H1 (cell line): ENCODE results near the gene STX8. TPM values are rescaled to one million over a fixed set of nuclear protein-coding genes. Genes with fewer than 3 reads are reported as not detected.

ENCODE experiments used
- CTCF ChIA-PET: fragments of 300-600 bp; sonication (Branson Sonifier 250); formaldehyde crosslinking; loops from one replicate; lab custom pipeline; 2021; ENCODE audit not compliant: partially characterized antibody; lab: Charles Lee
- POLR2A ChIA-PET: fragments of 300-600 bp; sonication (Branson Sonifier 250); formaldehyde crosslinking; loops from one replicate; lab custom pipeline; 2021; ENCODE audit warnings: inconsistent platforms; ENCODE audit not compliant: partially characterized antibody; lab: Charles Lee
- DNase-seq, 2 experiments: peaks; one replicate each; pipeline versions ENCODE4 v3.0.0 to v3.0.0-alpha.2; 2010 to 2022; ENCODE audit warnings: low spot score in 2 of 2, low read depth in 1 of 2, mixed read lengths in 1 of 2
- FAIRE-seq: peaks from 2 replicates; lab custom pipeline; 2011; peaks lifted over from hg19 to GRCh38; lab: Jason Lieb, UNC
- H2AFZ ChIP-seq: 2 replicates; pipeline ENCODE4 v1.8.1; 2012; ENCODE audit warnings: low read length, inconsistent platforms
- H2AK5ac ChIP-seq: 2 replicates; pipeline ENCODE4 v1.6.1; 2013; ENCODE audit warnings: low read depth, low read length
- H2BK120ac ChIP-seq: replicated peaks from 2 replicates; pipeline ENCODE3; 2013; ENCODE audit warnings: low read depth, low read length, inconsistent platforms
- H2BK12ac ChIP-seq: 2 replicates; pipeline ENCODE4 v1.6.1; 2013; ENCODE audit warnings: low read depth, low read length
- H2BK15ac ChIP-seq: 2 replicates; pipeline ENCODE4 v1.6.1; 2013; ENCODE audit warnings: low read length
- H2BK20ac ChIP-seq: 2 replicates; pipeline ENCODE4 v1.6.1; 2013; ENCODE audit warnings: low read length
- H2BK5ac ChIP-seq: 2 replicates; pipeline ENCODE4 v1.6.1; 2013; ENCODE audit warnings: low read depth, low read length
- H3K14ac ChIP-seq: 2 replicates; pipeline ENCODE4 v1.6.1; 2013; ENCODE audit warnings: inconsistent platforms; ENCODE audit not compliant: insufficient read length
- H3K18ac ChIP-seq: 2 replicates; pipeline ENCODE4 v1.6.1; 2013; ENCODE audit warnings: low read length; ENCODE audit errors: extremely low read depth
- H3K23ac ChIP-seq: 2 replicates; pipeline ENCODE4 v1.6.1; 2013; ENCODE audit warnings: inconsistent platforms; ENCODE audit not compliant: insufficient read length
- H3K23me2 ChIP-seq: 2 replicates; pipeline ENCODE4 v1.6.1; 2013; ENCODE audit warnings: low read depth, low read length
- H3K27ac ChIP-seq: 2 replicates; pipeline ENCODE4 v1.6.1; 2011; ENCODE audit warnings: low read depth, low read length, inconsistent platforms
- H3K27me3 ChIP-seq, 4 experiments: replicated peaks in 1 of 4; 1 replicate in 1 of 4; 2 replicates in 3 of 4; pipeline versions ENCODE4 v1.6.1 to v1.8.1; 2011 to 2013; ENCODE audit warnings: low read length in 3 of 4, mild to moderate bottlenecking in 3 of 4, inconsistent platforms in 2 of 4, mixed read lengths in 2 of 4, moderate library complexity in 1 of 4; ENCODE audit not compliant: control insufficient read depth in 3 of 4, insufficient read depth in 3 of 4; ENCODE audit errors: extremely low read depth in 1 of 4
- H3K36me3 ChIP-seq, 4 experiments: 2 replicates each; pipeline versions ENCODE4 v1.6.1 to v1.8.1; 2011 to 2013; ENCODE audit warnings: mild to moderate bottlenecking in 4 of 4, low read length in 3 of 4, moderate library complexity in 2 of 4, control low read depth in 1 of 4, inconsistent platforms in 1 of 4; ENCODE audit not compliant: insufficient read depth in 4 of 4, control insufficient read depth in 2 of 4
- H3K4ac ChIP-seq: replicated peaks from 2 replicates; pipeline ENCODE3; 2013; ENCODE audit warnings: low read length, low read depth, mixed read lengths, inconsistent platforms; ENCODE audit not compliant: insufficient read length
- H3K4me1 ChIP-seq, 4 experiments: replicated peaks in 1 of 4; 1 replicate in 1 of 4; 2 replicates in 3 of 4; pipeline versions ENCODE4 v1.6.1 to v1.8.1; 2011 to 2013; ENCODE audit warnings: low read length in 3 of 4, inconsistent platforms in 2 of 4, mixed read lengths in 1 of 4; ENCODE audit not compliant: insufficient read depth in 4 of 4, control insufficient read depth in 3 of 4
- H3K4me2 ChIP-seq, 2 experiments: 2 replicates each; pipeline versions ENCODE4 v1.6.1 to v1.8.1; 2011 to 2013; ENCODE audit warnings: low read depth in 2 of 2, low read length in 2 of 2, control low read depth in 1 of 2, inconsistent platforms in 1 of 2, mild to moderate bottlenecking in 1 of 2; ENCODE audit not compliant: insufficient read depth in 1 of 2
- H3K4me3 ChIP-seq, 4 experiments: fragments of 200-600, 300-600 bp in 1 of 4; sonication (generic), shearing (Covaris generic), sonication (Bioruptor Twin) in 1 of 4; 2 replicates each; pipeline versions ENCODE4 v1.5.1 to v1.8.1; 2011 to 2016; ENCODE audit warnings: low read length in 4 of 4, low read depth in 3 of 4, control low read depth in 2 of 4, inconsistent platforms in 2 of 4, mild to moderate bottlenecking in 2 of 4, mixed read lengths in 1 of 4, moderate library complexity in 1 of 4; ENCODE audit not compliant: insufficient read depth in 2 of 4; ENCODE audit errors: extremely low read depth in 1 of 4
- H3K56ac ChIP-seq: replicated peaks from 2 replicates; pipeline ENCODE3; 2013; ENCODE audit warnings: low read depth, mild to moderate bottlenecking, mixed read lengths, low read length, inconsistent platforms; ENCODE audit not compliant: insufficient read length
- H3K79me1 ChIP-seq: 2 replicates; pipeline ENCODE4 v1.6.1; 2013; ENCODE audit warnings: low read depth, low read length, control low read depth
- H3K79me2 ChIP-seq, 2 experiments: 2 replicates each; pipeline versions ENCODE4 v1.6.1 to v1.8.1; 2012 to 2013; ENCODE audit warnings: low read length in 2 of 2, mild to moderate bottlenecking in 2 of 2, inconsistent platforms in 1 of 2; ENCODE audit not compliant: insufficient read depth in 2 of 2, control insufficient read depth in 1 of 2
- H3K9ac ChIP-seq, 4 experiments: replicated peaks in 1 of 4; 1 replicate in 1 of 4; 2 replicates in 3 of 4; pipeline versions ENCODE4 v1.6.1 to v1.8.1; 2011 to 2013; ENCODE audit warnings: low read depth in 3 of 4, low read length in 3 of 4, control low read depth in 2 of 4, mild to moderate bottlenecking in 2 of 4, moderate library complexity in 2 of 4, inconsistent platforms in 1 of 4; ENCODE audit errors: extremely low read depth in 1 of 4
- H3K9me3 ChIP-seq, 2 experiments: 2 replicates each; pipeline versions ENCODE4 v1.6.1 to v1.8.1; 2012 to 2013; ENCODE audit warnings: mild to moderate bottlenecking in 2 of 2, moderate library complexity in 2 of 2, control low read depth in 1 of 2, inconsistent platforms in 1 of 2, low read depth in 1 of 2, low read length in 1 of 2, mixed read lengths in 1 of 2; ENCODE audit not compliant: insufficient read depth in 2 of 2
- H4K20me1 ChIP-seq, 2 experiments: replicated peaks in 1 of 2; 2 replicates each; pipeline versions ENCODE3 to v1.8.1; 2011 to 2013; ENCODE audit warnings: inconsistent platforms in 2 of 2, low read length in 2 of 2, mild to moderate bottlenecking in 1 of 2; ENCODE audit not compliant: insufficient read depth in 2 of 2, control insufficient read depth in 1 of 2
- H4K5ac ChIP-seq: 2 replicates; pipeline ENCODE4 v1.6.1; 2013; ENCODE audit warnings: low read length, low read depth, mixed read lengths, inconsistent platforms; ENCODE audit not compliant: insufficient read length
- H4K8ac ChIP-seq: 2 replicates; pipeline ENCODE4 v1.8.0; 2013; ENCODE audit warnings: mild to moderate bottlenecking, moderate library complexity, low read length, inconsistent platforms; ENCODE audit not compliant: insufficient read depth; ENCODE audit errors: extremely low read depth
- H4K91ac ChIP-seq: replicated peaks from 2 replicates; pipeline ENCODE3; 2013; ENCODE audit warnings: low read length, mixed read lengths, inconsistent platforms; ENCODE audit not compliant: insufficient read length
- EZH2 ChIP-seq: fragments of 200-600 bp; sonication (generic); IDR thresholded peaks from 2 replicates; pipeline ENCODE4 v1.7.1; 2012; ENCODE audit warnings: low read depth, mild to moderate bottlenecking, moderate library complexity, low read length, inconsistent platforms; ENCODE audit not compliant: severe bottlenecking
- WGBS, 2 experiments: shearing (Covaris generic) in 1 of 2; methylation state at CpG; one replicate each; pipeline versions ENCODE4 v1.1.6 to v1.1.7; 2013 to 2015; ENCODE audit warnings: low lambda C conversion rate in 2 of 2, mixed read lengths in 2 of 2, inconsistent platforms in 1 of 2, low coverage in 1 of 2, missing lambda C conversion rate in 1 of 2; ENCODE audit not compliant: insufficient replicate concordance in 2 of 2, insufficient coverage in 1 of 2, insufficient read length in 1 of 2; ENCODE audit errors: extremely low coverage in 1 of 2, missing lambda C conversion rate in 1 of 2; 5-methylcytosine and 5-hydroxymethylcytosine counted together
- polyA plus RNA-seq, 7 experiments: library from polyadenylated mRNA; depleted of rRNA in 3 of 7; stranded (reverse) in 5 of 7; unstranded in 2 of 7; fragments of >200 nt in 5 of 7; fragments of 200-250 nt in 2 of 7; gene quantifications; 1 replicate in 5 of 7; 2 replicates in 1 of 7; 4 replicates in 1 of 7; pipeline versions ENCODE4 v1.2.1 to v1.2.3, GENCODE V29; 2011 to 2013; ENCODE audit warnings: missing spikeins in 2 of 7, mixed read lengths in 2 of 7
- total RNA-seq: library from RNA; stranded (reverse); fragmentation: NEBNext Ultra II Directional; extraction: Animal tissue kit (Norgen Biotek cat#: 25700); gene quantifications from 2 replicates; pipeline ENCODE4 v1.2.1, GENCODE V29; 2021

Gene STX8
- total and polyA plus RNA-seq, 2 of the 8 experiments (the other 6 are each of a cell fraction or from before 2014, with no cell fraction given) = 22.8 to 42.5 TPM

DNA sequence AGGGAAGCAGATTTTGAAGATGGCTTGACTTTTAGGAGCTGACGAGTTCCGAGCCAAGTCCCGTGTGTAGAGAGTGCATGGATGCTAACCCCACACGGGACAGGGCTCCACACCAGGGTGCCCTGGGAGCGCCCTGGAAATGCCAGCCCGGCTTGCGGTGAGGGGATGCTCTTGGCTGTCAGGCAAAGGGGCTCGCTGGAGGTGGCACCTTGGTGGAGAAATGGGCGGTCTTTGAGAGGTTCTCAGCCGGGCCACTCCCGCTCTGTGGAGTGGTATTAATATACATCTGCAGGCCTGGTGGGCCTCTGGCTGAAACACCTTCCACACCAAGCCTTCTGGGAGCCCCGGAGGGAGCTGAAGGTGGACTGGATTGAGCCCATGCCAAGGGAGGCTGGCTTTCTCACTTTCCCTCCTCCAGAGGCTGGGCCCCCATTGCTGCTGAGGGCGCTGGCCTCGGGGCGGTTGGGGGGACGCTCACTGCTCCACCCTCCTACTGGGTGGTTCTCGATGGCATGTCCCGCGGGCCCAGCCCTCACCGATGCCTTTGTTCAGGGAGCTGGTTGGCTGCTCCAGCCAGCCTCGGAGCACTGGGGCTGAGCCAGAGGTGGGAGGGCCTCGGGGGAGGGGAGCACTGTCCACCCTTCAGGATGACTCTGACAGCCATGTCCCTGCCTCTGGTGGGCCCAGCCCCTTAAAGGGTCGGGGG, 344.0 kb downstream of the STX8 start:
- CTCF ChIA-PET = interaction anchor here (0.5 to 1.7 kb wide), 7 partner anchors 9 to 571 kb away, joined by 3 to 4 read pairs (median 3); no protein-coding TSS in a partner anchor
- 90% methylated on average over 19 of the region's 23 CpGs; no CpG with 5 or more reads in 1 of the 2 experiments for WGBS, 2 experiments
- no peak for TF ChIP-seq EZH2

More for the DNA sequence above, 344.0 kb downstream of the STX8 start:
- H3K23me2 ChIP-seq = peaks cover 12% of the 10 kb centered on the region
- POLR2A ChIA-PET = no interaction called here
- peaks cover 0 to 17% of the 10 kb centered on the region in 2 experiments for H4K20me1 ChIP-seq
- H4K8ac ChIP-seq = 0 out of 2 replicates have a peak overlapping the region, but pooled peaks have one; percentile 6
- no peaks in the 10 kb centered on the region for H3K9me3 ChIP-seq
- no peak overlapping the region for H3K9ac ChIP-seq
- H3K79me2 ChIP-seq = no peaks in the 10 kb centered on the region
- H3K4ac ChIP-seq = no peak overlapping the region
- H3K79me1 ChIP-seq = no peaks in the 10 kb centered on the region
- H2BK5ac ChIP-seq = no peak overlapping the region
- no peak overlapping the region for H3K4me2 ChIP-seq
- no peak overlapping the region for H2BK120ac ChIP-seq
- no peak overlapping the region; the same call in 1 of the 2 replicates for H3K18ac ChIP-seq
- H2BK12ac ChIP-seq = no peak overlapping the region
- no peak overlapping the region for H4K5ac ChIP-seq
- H3K56ac ChIP-seq = no peak overlapping the region
- peaks cover 0 to 6% (median 0%) of the 10 kb centered on the region in 4 experiments; a peak in 1 of 8 replicates for H3K36me3 ChIP-seq
- H3K4me3 ChIP-seq = no peak overlapping the region
- no peak overlapping the region for H3K23ac ChIP-seq
- no peak for DNase-seq
- peaks cover 0 to 2% (median 0%) of the 10 kb centered on the region in 4 experiments; a peak in 2 of 7 replicates for H3K27me3 ChIP-seq
- no peak for FAIRE-seq
- H3K27ac ChIP-seq = no peak overlapping the region
- H3K14ac ChIP-seq = no peak overlapping the region
- H4K91ac ChIP-seq = no peak overlapping the region
- H3K4me1 ChIP-seq = peaks cover 0 to 4% (median 2%) of the 10 kb centered on the region in 4 experiments; a peak in 3 of 7 replicates
- H2AFZ ChIP-seq = no peak overlapping the region
- H2BK20ac ChIP-seq = no peak overlapping the region
- no peak overlapping the region for H2BK15ac ChIP-seq
- no peak overlapping the region for H2AK5ac ChIP-seq
